CD1c-positive myeloid dendritic cell (primary cell): ENCODE results near the gene OCSTAMP.
A peak's percentile ranks its signal among the peaks of the same experiment; 100 is the strongest.

ENCODE experiments used
- DNase-seq: peaks from one replicate; pipeline ENCODE4 v3.0.0-alpha.2; 2016; ENCODE audit errors: extremely low spot score

OCSTAMP gene, protein sequence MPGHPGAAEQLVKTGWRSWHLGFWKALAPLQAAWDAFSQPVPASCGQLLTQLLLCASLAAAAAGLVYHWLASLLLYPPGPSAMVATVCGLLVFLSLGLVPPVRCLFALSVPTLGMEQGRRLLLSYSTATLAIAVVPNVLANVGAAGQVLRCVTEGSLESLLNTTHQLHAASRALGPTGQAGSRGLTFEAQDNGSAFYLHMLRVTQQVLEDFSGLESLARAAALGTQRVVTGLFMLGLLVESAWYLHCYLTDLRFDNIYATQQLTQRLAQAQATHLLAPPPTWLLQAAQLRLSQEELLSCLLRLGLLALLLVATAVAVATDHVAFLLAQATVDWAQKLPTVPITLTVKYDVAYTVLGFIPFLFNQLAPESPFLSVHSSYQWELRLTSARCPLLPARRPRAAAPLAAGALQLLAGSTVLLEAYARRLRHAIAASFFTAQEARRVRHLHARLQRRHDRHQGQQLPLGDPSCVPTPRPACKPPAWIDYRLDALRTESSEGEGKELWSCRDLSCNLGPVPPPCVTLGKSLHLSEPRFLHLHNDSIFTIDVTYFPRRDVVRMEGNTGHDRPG

DNA sequence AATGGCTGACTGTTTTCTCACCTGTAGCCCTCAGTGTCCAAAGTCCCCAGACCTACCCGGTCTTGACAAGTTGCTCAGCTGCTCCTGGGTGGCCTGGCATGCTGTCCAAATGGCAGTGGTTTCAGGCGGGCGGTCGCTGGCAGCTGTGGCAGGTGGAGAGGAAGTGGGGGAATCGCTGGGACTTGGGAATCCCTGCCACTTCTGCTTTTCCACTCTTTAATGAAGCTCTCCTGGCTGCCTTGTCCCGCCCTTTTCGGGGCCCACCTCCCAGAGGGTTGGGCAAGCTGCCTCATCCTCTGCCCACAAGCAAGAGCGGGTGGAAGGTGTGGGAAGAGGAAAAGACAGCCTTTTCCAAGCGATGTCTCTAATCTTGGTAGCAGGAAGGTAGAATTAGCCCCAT lies at the start of gene OCSTAMP:
TSS of gene OCSTAMP (minus strand) at position 194 of the 400 bp plus-strand sequence. CDS start at position 100, 94 bp downstream.
- peak; percentile 71 for DNase-seq

DNA sequence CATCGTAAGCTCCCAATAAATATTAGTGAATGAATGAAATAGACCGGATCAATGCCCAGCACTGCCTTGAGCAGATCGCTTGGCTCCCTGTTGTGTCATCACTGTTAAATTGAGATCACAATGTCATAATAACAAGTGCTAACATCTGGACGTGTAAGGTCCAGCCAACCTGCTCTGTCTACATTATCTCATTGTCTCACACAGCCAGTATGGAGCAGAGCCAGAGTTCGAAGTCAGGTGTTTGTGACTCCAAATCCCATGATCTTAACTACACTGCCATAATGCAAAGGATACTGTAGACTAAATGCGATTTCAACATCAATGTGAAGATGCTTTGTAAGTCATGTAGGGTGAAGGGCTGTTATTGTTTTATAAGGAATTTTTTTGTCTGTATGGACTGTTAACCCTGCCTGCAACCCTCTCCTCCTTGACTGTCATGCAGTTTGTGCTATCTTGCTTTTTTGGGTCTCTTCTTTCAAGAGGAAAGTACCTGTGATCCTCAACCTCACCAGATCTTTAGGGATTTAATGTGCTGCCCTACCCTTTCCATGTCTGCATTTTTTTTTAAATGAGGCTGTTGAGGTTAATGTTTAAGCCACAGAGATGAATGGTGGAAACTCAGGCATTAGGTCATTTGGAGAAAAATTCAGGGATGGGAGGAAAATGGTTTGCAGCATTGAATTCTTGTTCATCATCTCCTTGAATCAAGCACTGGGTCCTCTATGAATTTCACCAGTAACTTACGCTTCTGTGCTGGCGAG lies 49.0 kb upstream of the OCSTAMP start:
- DNase-seq = no peak

DNA sequence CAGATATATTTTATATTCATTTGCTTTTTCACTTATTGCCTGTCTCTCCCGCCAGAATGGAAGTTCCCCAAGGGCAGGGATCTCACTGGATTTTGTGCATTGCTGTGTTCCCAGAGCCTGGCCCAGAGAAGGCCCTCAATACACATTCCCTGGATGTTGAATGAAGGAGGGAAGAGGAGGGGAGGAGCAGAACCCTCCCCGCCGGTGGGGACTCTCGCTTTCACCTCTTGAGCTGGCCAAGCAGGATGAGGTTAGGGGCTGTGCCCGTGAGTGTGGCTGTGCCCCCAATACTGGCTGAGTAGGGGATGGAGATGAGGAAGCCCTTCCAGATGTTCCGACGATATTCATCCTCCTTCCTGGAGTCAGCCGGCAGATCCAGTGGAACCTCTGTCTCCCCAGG lies 45.5 kb upstream of the OCSTAMP start:
- DNase-seq = no peak

DNA sequence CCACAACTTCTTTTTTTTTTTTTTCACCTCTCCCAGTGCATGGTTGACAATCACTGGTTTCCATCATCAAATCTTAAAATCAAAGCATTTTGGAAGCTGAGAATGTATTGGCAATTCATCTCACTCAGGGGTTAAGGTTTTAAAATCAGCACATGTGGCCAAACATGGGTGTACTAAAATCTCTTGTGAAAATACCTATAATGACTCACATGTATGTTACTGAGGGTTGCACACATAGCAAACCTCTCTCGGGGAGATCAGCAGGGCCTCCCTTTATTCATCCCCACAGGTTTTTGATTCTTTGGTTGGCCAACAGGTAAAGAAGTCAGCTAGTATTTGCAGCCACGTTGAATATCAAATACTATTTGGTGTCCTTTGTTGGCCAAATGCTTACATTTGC lies 44.3 kb upstream of the OCSTAMP start:
- no peak for DNase-seq

DNA sequence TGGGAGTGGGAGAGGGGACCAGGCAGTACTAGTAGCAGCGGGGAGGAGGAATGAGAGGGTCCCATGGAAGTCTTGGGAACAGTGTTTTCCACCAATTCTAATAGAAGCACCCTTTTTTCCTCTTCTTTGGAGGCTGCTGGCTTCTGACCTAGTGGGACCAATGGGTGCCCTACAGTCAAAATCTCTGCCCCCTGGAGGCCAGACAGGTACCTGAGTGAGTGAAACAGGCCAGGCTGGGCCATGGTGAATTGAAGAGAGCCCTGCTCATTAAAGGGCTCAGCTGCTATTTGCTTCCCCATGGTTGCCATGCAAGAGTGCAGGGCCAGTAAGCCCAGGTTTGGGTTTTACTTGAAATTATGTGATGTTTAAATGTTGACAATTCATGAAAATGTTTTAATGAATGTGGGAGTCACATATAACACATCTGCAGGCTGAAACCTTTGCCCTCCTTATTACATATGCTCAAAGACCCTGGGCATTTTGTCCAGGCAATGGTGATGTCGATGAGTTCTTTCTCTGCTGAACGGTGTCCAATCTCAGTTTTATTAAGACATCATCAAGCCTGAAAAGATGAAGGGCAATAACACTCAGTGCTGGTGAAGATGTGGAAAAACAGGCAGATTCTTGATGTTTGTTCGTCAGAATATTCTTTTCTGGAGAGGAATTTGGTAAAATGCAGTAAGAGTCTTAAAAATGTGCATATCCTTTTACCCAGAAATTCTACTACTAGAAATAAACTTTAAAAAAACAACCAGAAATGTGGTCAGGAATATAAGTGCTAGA lies 42.3 kb upstream of the OCSTAMP start:
- DNase-seq = peak; percentile 33

GRCh38 chr20:46590443-46590842 lies 40.0 kb upstream of the OCSTAMP start:
- DNase-seq = no peak

DNA sequence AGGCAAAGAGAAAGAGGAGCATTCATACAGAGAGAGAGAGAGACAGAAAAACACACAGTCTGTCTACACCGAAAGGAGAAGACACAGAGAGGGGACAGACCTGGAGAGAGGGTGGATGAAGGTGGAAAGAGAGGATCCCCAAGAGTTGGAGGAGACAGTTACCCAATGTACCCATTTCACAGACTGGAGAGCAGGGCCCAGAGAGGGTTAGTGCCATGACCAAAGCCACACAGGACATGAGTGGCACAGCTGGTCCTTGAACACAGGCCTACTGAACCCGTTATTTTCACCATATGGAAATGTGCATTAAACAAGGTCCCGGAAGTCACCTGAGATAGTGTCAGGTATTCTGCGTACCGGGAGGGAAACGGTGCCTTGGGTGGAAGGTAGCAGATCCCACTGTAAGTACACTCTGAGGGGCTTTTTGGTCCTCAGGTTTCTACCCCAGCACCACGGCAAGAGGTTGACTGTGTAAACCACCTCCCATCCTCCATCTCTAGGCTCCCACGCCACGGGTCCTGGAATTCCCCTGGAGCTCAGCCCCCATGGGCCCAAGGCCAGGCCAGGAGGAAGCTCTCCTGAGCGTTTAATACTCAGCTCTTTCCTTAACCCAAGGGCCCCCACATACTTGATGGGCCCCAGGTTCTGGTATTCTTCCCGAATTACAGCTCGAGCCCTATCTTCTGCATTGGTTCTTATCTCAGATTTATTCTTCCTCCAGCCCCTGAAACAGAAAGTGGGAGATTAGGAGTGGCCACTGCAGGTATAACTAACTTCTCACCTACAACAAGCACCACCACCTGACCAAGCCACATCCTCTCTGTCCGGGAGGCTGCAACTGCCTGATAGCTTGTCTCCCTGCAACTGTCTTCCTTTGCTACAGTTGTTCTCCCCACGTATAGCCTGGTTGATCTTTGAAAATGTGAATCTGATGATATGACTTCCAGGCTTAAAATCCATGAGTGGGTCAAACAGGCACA lies 38.4 kb upstream of the OCSTAMP start:
- no peak for DNase-seq

DNA sequence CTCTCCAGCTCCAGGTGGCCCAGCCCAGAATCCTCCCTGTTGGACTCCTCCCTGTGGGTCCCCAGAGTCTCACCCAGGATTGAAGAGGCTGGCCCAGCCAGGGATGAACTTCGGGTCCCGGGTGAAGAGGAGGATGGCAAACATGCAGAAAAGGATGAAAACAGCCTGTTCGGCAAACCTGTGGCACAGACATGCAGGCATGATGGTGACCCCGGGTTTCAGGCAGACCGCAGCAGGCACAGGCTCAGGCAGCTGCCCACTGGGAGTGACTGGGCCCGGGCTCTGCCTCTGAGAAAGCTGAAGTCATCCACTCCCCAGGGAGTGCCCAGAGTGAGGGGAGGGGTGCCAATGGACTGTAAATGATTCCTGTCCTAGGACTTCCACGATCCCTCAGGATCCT lies 37.5 kb upstream of the OCSTAMP start:
- no peak for DNase-seq

- DNase-seq = no peak
Measured at GRCh38 chr20:46586724-46587123, 36.3 kb upstream of the OCSTAMP start.

GRCh38 chr20:46584508-46584907 lies 34.1 kb upstream of the OCSTAMP start:
- no peak for DNase-seq

DNA sequence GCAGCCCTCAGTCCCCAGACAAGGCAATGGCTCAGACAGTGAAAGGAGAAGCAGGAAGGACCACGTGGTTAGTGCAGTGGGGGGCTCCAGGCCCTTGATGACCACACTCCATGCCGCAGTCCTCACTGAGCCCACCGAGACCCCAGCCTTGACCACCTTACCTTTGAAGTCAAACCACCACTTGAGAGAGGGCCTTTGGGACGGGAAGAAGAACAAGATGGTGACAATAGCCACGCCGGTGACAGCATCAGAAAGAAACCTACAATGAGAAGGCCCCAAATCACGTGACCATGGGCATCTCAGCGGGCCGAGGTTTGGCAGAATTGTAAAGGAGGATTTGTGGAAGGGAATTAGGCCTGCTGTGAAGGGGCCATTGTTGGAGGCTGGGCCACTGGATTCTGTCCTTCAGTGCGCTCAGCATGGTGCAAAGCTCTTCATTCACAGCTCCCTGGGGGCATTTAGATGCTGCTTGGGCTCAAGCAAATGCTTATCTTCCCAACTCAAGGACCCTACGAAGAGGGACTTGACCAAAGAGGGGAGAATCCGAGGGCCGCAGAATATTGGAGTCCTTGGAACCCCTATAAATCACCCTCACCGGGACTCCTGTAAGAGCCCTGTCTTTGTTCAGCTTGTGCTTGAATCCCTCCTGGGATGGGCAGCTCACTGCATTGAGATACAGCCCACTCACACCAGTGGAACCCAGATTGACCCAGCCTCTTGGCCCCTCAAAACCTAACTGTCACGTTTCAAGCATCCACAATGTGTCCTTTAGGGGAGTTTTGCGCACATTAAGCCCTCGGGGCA lies 33.2 kb upstream of the OCSTAMP start:
- no peak for DNase-seq

- DNase-seq = no peak
Measured at GRCh38 chr20:46582648-46583047, 32.2 kb upstream of the OCSTAMP start.

- DNase-seq = peak; percentile 36
Measured at GRCh38 chr20:46581391-46581790, 30.9 kb upstream of the OCSTAMP start.

DNA sequence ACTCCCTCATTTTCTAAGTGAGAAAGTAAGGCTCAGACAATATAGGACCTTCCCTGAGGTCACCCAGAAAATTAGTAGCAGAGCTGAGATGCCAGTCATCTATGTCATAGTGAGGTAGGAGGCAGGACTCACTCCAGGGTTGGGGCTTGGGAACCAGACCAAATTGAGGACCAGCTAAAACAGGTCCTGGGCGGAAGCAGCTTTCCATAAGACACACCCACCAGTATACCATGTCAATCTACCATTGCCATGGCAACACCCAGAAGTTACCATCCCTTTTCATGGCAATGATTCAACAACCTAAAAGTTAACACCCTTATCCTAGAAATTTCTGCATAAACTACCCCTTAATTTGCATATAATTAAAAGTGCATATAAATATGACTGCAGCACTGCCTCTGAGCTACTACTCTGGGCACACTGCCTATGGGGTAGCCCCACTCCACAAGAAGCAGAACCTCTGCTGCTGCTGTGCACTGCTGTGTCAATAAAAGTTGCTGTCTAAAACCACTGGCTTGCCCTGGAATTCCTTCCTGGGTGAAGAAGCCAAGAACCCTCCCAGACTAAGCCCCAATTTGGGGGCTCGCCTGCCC lies 30.3 kb upstream of the OCSTAMP start:
- DNase-seq = no peak

GRCh38 chr20:46578745-46579144 lies 28.3 kb upstream of the OCSTAMP start:
- DNase-seq = no peak

DNA sequence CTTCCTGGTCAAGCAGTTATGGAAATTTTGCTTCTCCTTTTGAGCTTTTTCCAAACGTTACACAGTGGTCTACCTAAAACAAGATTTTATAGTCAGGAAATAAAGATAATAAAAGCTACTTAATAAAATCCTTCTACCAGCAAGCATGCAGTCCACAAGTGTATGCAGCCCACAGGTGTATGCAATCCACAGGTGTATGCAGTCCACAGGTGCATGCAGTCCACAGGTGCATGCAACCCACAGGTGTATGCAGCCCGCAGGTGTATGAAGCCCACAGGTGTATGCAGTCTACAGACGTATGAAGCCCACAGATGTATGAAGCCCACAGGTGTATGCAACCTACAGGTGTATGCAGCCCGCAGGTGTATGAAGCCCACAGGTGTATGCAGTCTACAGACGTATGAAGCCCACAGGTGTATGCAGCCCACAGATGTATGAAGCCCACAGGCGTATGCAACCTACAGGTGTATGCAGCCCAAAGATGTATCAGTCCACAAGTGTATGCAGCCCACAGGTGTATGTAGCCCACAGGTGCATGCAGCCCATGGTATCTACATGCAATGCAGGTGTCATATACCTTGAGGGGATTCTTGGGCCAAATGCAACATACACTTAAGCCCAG lies 26.4 kb upstream of the OCSTAMP start:
- no peak for DNase-seq

GRCh38 chr20:46575937-46576461 lies 25.5 kb upstream of the OCSTAMP start:
- no peak for DNase-seq

DNA sequence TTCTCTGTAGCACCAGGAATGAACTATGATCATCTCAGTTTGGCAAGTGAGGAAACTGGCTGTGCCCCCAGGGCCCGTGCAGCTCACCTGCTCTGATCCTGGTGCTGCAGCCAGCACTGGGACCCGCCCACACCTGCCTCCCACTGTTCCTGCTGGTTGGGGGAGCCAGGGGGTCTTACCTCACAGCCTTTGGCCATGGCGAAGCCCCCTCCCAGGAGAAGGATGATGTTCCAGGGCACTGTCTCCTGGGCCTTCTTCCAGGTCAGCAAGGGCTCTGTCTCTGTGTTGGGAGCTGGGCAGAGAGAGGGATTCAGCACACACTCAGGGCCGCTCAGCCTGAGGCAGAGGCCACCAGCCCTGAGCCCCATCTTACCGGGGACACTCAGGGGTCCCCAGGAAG lies 24.9 kb upstream of the OCSTAMP start:
- DNase-seq = no peak
